ENCODE measurements around the gene PRLH.
A peak's percentile ranks its signal among the peaks of the same experiment; 100 is the strongest.

PRLH gene

GRCh38 chr2:237577458-237577857, 11.1 kb downstream of the PRLH start:
- no peak overlapping the region for H4K8ac ChIP-seq (ENCODE audit: low read depth, low read length)
- peaks cover 0 to 25% (median 0%) of the 10 kb centered on the region in 3 experiments for H3K27me3 ChIP-seq (ENCODE audit: control insufficient read depth in 3 of 3, insufficient read depth in 3 of 3, low read depth in 1 of 3, low read length in 3 of 3)
- H4K91ac ChIP-seq (ENCODE audit: low read depth, low read length, poor library complexity), result no peak overlapping the region
- H3K14ac ChIP-seq (ENCODE audit: low read length), result no peak overlapping the region
- no peak overlapping the region for H3K27ac ChIP-seq (replicated peaks; ENCODE audit: low read length)
- no peak overlapping the region for H2BK12ac ChIP-seq (ENCODE audit: low read length)
- H3K23ac ChIP-seq (ENCODE audit: low read depth, low read length, poor library complexity), result no peak overlapping the region
- H2BK120ac ChIP-seq (ENCODE audit: low read depth, low read length), result no peak overlapping the region
- no peak overlapping the region for H3K4me3 ChIP-seq (ENCODE audit: low read length in 2 of 2)
- no peak overlapping the region for H3K9ac ChIP-seq (ENCODE audit: low read depth, low read length, poor library complexity)
- no peaks in the 10 kb centered on the region for H3K9me3 ChIP-seq (replicated peaks in 1 of 2; ENCODE audit: control insufficient read depth in 2 of 2, insufficient read depth in 1 of 2, low read depth in 1 of 2, low read length in 2 of 2)
- H2BK5ac ChIP-seq (ENCODE audit: low read length), result no peak overlapping the region
- no peaks in the 10 kb centered on the region for H3K36me3 ChIP-seq (replicated peaks in 1 of 2; ENCODE audit: control insufficient read depth in 2 of 2, insufficient read depth in 2 of 2, low read length in 2 of 2)
- H3K4me1 ChIP-seq (ENCODE audit: control insufficient read depth in 2 of 2, insufficient read depth in 1 of 2, low read depth in 1 of 2, low read length in 2 of 2), result peaks cover 0 to 7% of the 10 kb centered on the region in 2 donors
- no peak overlapping the region for H2BK15ac ChIP-seq (ENCODE audit: low read length)
- H3K18ac ChIP-seq (ENCODE audit: low read length), result no peak overlapping the region
- H2AK5ac ChIP-seq (ENCODE audit: low read depth, low read length), result no peak overlapping the region
- no peak for DNase-seq (ENCODE audit: low spot score)
- no peak overlapping the region for H2AFZ ChIP-seq (ENCODE audit: low read length)
- WGBS, 2 donors (ENCODE audit: extremely low coverage in 2 of 2, insufficient read length in 2 of 2, insufficient replicate concordance in 1 of 2), result no CpG with 5 or more reads among the region's 10 CpGs
- no peak overlapping the region for H3K4ac ChIP-seq (ENCODE audit: low read length)
- H3K4me2 ChIP-seq (ENCODE audit: insufficient read depth, low read length, poor library complexity, severe bottlenecking), result no peak overlapping the region
- H3K79me1 ChIP-seq (ENCODE audit: low read depth, low read length), result no peaks in the 10 kb centered on the region

DNA sequence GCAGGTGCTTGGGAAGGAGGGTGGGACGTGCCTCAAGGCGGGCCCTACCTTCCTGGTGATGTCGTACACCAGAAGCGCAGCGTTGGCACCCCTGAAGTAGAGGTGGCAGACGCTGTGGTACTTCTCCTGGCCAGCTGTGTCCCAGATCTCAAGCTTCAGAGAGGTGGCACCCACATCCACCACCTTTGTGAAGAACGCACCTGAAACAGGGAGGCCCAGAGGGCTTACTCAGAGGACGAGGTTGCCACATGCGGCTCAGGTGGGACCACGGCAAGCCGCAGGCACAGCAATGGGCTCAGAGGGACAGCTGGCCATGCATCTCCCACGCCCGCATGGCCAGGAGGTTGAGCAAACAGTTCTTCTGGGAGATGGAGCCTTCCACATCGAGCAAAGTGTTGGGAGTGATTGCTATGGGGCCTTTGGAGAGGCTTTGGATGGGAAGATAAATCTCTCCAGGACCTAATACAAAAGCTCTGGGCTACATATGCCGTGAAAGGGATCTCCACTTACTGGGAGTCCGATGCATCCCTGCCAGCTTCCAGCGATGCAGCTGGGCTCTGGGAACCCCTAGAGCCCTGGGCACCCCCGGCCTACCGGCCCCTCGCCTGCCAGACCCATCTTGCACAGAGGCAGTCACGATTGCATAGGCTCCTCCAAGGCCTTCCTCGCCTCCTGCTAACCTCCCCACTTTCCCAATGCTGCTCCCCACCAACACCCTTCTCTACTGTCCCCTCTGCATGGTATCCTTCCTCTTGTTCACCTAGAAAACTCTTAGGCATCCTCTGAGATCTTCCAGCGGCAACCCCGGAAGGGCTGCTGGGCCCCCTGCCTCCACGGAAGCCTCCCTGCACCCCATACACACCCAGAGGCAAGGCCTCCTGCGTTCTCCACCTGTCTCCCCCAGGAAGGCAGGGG, 11.8 kb downstream of the PRLH start:
- Histone ChIP-seq H3K4me1 (ENCODE audit: control insufficient read depth in 2 of 2, insufficient read depth in 1 of 2, low read depth in 1 of 2, low read length in 2 of 2) (peaks cover 0 to 7% of the 10 kb centered on the region in 2 donors), H3K23ac (ENCODE audit: low read depth, low read length, poor library complexity) (no peak overlapping the region), H3K4me2 (ENCODE audit: insufficient read depth, low read length, poor library complexity, severe bottlenecking) (no peak overlapping the region), H4K8ac (ENCODE audit: low read depth, low read length) (no peak overlapping the region), H2BK12ac (ENCODE audit: low read length) (no peak overlapping the region), H4K91ac (ENCODE audit: low read depth, low read length, poor library complexity) (no peak overlapping the region), H3K9ac (ENCODE audit: low read depth, low read length, poor library complexity) (no peak overlapping the region), H3K9me3 (replicated peaks in 1 of 2; ENCODE audit: control insufficient read depth in 2 of 2, insufficient read depth in 1 of 2, low read depth in 1 of 2, low read length in 2 of 2) (no peaks in the 10 kb centered on the region), H3K36me3 (replicated peaks in 1 of 2; ENCODE audit: control insufficient read depth in 2 of 2, insufficient read depth in 2 of 2, low read length in 2 of 2) (no peaks in the 10 kb centered on the region), H3K4ac (ENCODE audit: low read length) (no peak overlapping the region), H2BK5ac (ENCODE audit: low read length) (no peak overlapping the region), H2BK15ac (ENCODE audit: low read length) (no peak overlapping the region), H3K14ac (ENCODE audit: low read length) (no peak overlapping the region), H3K18ac (ENCODE audit: low read length) (peak overlapping the region; percentile 13), H2BK120ac (ENCODE audit: low read depth, low read length) (no peak overlapping the region), H3K27me3 (ENCODE audit: control insufficient read depth in 3 of 3, insufficient read depth in 3 of 3, low read depth in 1 of 3, low read length in 3 of 3) (peaks cover 0 to 21% (median 0%) of the 10 kb centered on the region in 3 experiments), H3K27ac (replicated peaks; ENCODE audit: low read length) (no peak overlapping the region), H3K79me1 (ENCODE audit: low read depth, low read length) (no peaks in the 10 kb centered on the region), H3K4me3 (ENCODE audit: low read length in 2 of 2) (no peak overlapping the region), H2AFZ (ENCODE audit: low read length) (no peak overlapping the region), H2AK5ac (ENCODE audit: low read depth, low read length) (no peak overlapping the region)
- no CpG with 5 or more reads among the region's 26 CpGs for WGBS, 2 donors (ENCODE audit: extremely low coverage in 2 of 2, insufficient read length in 2 of 2, insufficient replicate concordance in 1 of 2)
- DNase-seq (ENCODE audit: low spot score), result no peak

DNA sequence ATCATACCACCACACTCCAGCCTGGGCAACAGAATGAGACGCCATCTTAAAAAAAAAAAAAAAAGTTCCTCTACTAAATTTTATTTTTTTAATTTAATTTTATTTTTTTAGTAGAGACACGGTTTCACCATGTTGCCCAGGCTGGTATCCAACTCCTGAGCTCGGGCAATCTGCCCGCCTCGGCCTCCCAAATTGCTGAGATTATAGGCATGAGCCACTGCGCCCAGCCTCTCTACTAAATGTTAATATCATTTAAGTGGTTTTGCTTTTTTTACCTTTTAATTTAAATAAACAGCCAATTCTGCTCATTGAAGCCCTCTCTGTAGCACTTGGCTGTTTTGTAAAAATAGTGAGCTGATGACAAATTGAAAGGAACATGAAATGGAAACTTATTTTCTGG, 15.0 kb downstream of the PRLH start:
- Histone ChIP-seq H2BK15ac (ENCODE audit: low read length) (no peak overlapping the region), H3K14ac (ENCODE audit: low read length) (no peak overlapping the region), H2BK12ac (ENCODE audit: low read length) (no peak overlapping the region), H2AK5ac (ENCODE audit: low read depth, low read length) (no peak overlapping the region), H2BK120ac (ENCODE audit: low read depth, low read length) (no peak overlapping the region), H3K4me3 (ENCODE audit: low read length in 2 of 2) (no peak overlapping the region), H4K8ac (ENCODE audit: low read depth, low read length) (no peak overlapping the region), H3K9ac (ENCODE audit: low read depth, low read length, poor library complexity) (no peak overlapping the region), H3K23ac (ENCODE audit: low read depth, low read length, poor library complexity) (no peak overlapping the region), H3K18ac (ENCODE audit: low read length) (no peak overlapping the region), H3K9me3 (replicated peaks in 1 of 2; ENCODE audit: control insufficient read depth in 2 of 2, insufficient read depth in 1 of 2, low read depth in 1 of 2, low read length in 2 of 2) (no peaks in the 10 kb centered on the region), H3K4me2 (ENCODE audit: insufficient read depth, low read length, poor library complexity, severe bottlenecking) (no peak overlapping the region), H4K91ac (ENCODE audit: low read depth, low read length, poor library complexity) (no peak overlapping the region), H2AFZ (ENCODE audit: low read length) (no peak overlapping the region), H3K4ac (ENCODE audit: low read length) (no peak overlapping the region), H3K79me1 (ENCODE audit: low read depth, low read length) (peaks cover 2% of the 10 kb centered on the region), H3K36me3 (replicated peaks in 1 of 2; ENCODE audit: control insufficient read depth in 2 of 2, insufficient read depth in 2 of 2, low read length in 2 of 2) (no peaks in the 10 kb centered on the region), H2BK5ac (ENCODE audit: low read length) (no peak overlapping the region), H3K27ac (replicated peaks; ENCODE audit: low read length) (no peak overlapping the region), H3K27me3 (ENCODE audit: control insufficient read depth in 3 of 3, insufficient read depth in 3 of 3, low read depth in 1 of 3, low read length in 3 of 3) (peaks cover 0 to 14% (median 0%) of the 10 kb centered on the region in 3 experiments), H3K4me1 (ENCODE audit: control insufficient read depth in 2 of 2, insufficient read depth in 1 of 2, low read depth in 1 of 2, low read length in 2 of 2) (peaks cover 0 to 7% of the 10 kb centered on the region in 2 donors)
- no peak for DNase-seq (ENCODE audit: low spot score)
- no CpG with 5 or more reads among the region's 6 CpGs for WGBS, 2 donors (ENCODE audit: extremely low coverage in 2 of 2, insufficient read length in 2 of 2, insufficient replicate concordance in 1 of 2)
